A549 (cell line): ENCODE results near the gene TRNAU1AP. TPM values are rescaled to one million over a fixed set of nuclear protein-coding genes. Genes with fewer than 3 reads are reported as not detected.
"Not testable (repeated sequence)": the region's sequence is repeated elsewhere in the genome, so short reads cannot be mapped to it uniquely, and the experiment has no call there.

Experiments
- ATAC-seq, 2 experiments: fragments of 200-7000 bp in 1 of 2; fragments of >200 bp in 1 of 2; cut with Nextera tagmentation in 1 of 2; cut with Tn5 transposase in 1 of 2; 3 replicates each; pipeline versions ENCODE4 v1.8.0 to v1.9.1; 2018 to 2020; ENCODE audit warnings: mild to moderate bottlenecking in 1 of 2, moderate library complexity in 1 of 2
- CTCF ChIA-PET: fragments of 300-600 bp; sonication (Branson Sonifier 250); formaldehyde crosslinking; extraction: SDS; loops from one replicate; lab custom pipeline; 2021; ENCODE audit warnings: antibody characterized with exemption, inconsistent platforms; lab: Yijun Ruan, JAX
- POLR2A ChIA-PET: fragments of 350-600 bp; formaldehyde crosslinking; extraction: SDS; loops from one replicate; lab custom pipeline; 2021; ENCODE audit warnings: antibody characterized with exemption, inconsistent platforms; lab: Yijun Ruan, JAX
- DNase-seq, 2 experiments: peaks; one replicate each; pipeline versions ENCODE4 v3.0.0 to v3.0.0-alpha.2; 2011 to 2016; ENCODE audit warnings: low read depth in 1 of 2, low spot score in 1 of 2
- FAIRE-seq: peaks from 2 replicates; lab custom pipeline; 2011; peaks lifted over from hg19 to GRCh38; lab: Jason Lieb, UNC
- H3K27ac ChIP-seq, 2 experiments: fragments of >200 bp; sonication (Bioruptor Twin); formaldehyde crosslinking; 3 replicates each; pipeline ENCODE4 v1.5.1; 2016 to 2017
- H3K4me1 ChIP-seq: fragments of >200 bp; sonication (Bioruptor Twin); formaldehyde crosslinking; 3 replicates; pipeline ENCODE4 v1.6.1; 2016
- H3K4me2 ChIP-seq: fragments of >200 bp; sonication (Bioruptor Twin); formaldehyde crosslinking; 3 replicates; pipeline ENCODE4 v1.6.1; 2016
- H3K4me3 ChIP-seq: fragments of >200 bp; sonication (Bioruptor Twin); formaldehyde crosslinking; 3 replicates; pipeline ENCODE4 v1.5.1; 2016
- H3K9me3 ChIP-seq: fragments of >200 bp; sonication (Bioruptor Twin); formaldehyde crosslinking; 3 replicates; pipeline ENCODE4 v1.6.1; 2016
- BHLHE40 ChIP-seq: IDR thresholded peaks from 2 replicates; pipeline ENCODE4 v1.6.1; 2012; ENCODE audit warnings: low read depth, low read length, inconsistent platforms
- CBX2 ChIP-seq: fragments of 200-600 bp; sonication (generic); IDR thresholded peaks from 2 replicates; pipeline ENCODE4 v1.6.1; 2016; ENCODE audit warnings: low read depth, mild to moderate bottlenecking, borderline replicate concordance
- CBX8 ChIP-seq: fragments of 200-600 bp; sonication (generic); IDR thresholded peaks from 2 replicates; pipeline ENCODE4 v1.6.1; 2016
- CHD2 ChIP-seq: fragments of 150-350 bp; IDR thresholded peaks from 2 replicates; pipeline ENCODE4 v1.6.1; 2014; ENCODE audit warnings: low read length; ENCODE audit not compliant: partially characterized antibody
- GATA3 ChIP-seq: IDR thresholded peaks from 2 replicates; pipeline ENCODE4 v1.6.1; 2012; ENCODE audit warnings: borderline replicate concordance
- HOXB5 ChIP-seq: fragments of 250-450 bp; sonication (Bioruptor Pico); IDR thresholded peaks from 2 replicates; pipeline ENCODE4 v1.5.0; 2020; ENCODE audit warnings: mild to moderate bottlenecking, moderate library complexity
- JUN ChIP-seq, 2 experiments: fragments of >200 bp; sonication (Bioruptor Twin); formaldehyde crosslinking; IDR thresholded peaks; 2 replicates in 1 of 2; 3 replicates in 1 of 2; pipeline ENCODE4 v1.6.1; 2016 to 2017
- JUNB ChIP-seq: fragments of >200 bp; sonication (Bioruptor Twin); formaldehyde crosslinking; IDR thresholded peaks from 2 replicates; pipeline ENCODE4 v1.6.1; 2016
- MAFK ChIP-seq: fragments of 450-650 bp; IDR thresholded peaks from 2 replicates; pipeline ENCODE4 v1.6.1; 2014; ENCODE audit not compliant: partially characterized antibody
- MYC ChIP-seq: IDR thresholded peaks from 2 replicates; pipeline ENCODE4 v1.6.1; 2012; ENCODE audit warnings: mild to moderate bottlenecking, inconsistent platforms, low read length, improper control_type of control experiment, borderline replicate concordance
- TFCP2L1 ChIP-seq: fragments of 250-450 bp; sonication (Bioruptor Pico); IDR thresholded peaks from 2 replicates; pipeline ENCODE4 v1.5.0; 2021; ENCODE audit warnings: mild to moderate bottlenecking
- ZNF302 ChIP-seq: fragments of 250-450 bp; sonication (Bioruptor Pico); IDR thresholded peaks from 2 replicates; pipeline ENCODE4 v1.9.0; 2021; ENCODE audit warnings: inconsistent platforms, mild to moderate bottlenecking, moderate library complexity
- ZSCAN20 ChIP-seq: fragments of 250-450 bp; sonication (Bioruptor Pico); IDR thresholded peaks from 2 replicates; pipeline ENCODE4 v1.8.0; 2022; ENCODE audit warnings: mild to moderate bottlenecking, moderate library complexity
- WGBS: methylation state at CpG from one replicate; pipeline ENCODE4 v1.1.6; 2017; ENCODE audit errors: missing lambda C conversion rate; 5-methylcytosine and 5-hydroxymethylcytosine counted together
- polyA plus RNA-seq, 4 experiments: library from polyadenylated mRNA; depleted of rRNA in 3 of 4; stranded (reverse); fragments of >200 nt; fragmentation: RNase III in 1 of 4; extraction: RNeasy Plus Mini Kit Qiagen cat#74134 plus additional on column Dnase treatment in 1 of 4; gene quantifications; 2 replicates in 3 of 4; 3 replicates in 1 of 4; pipeline ENCODE4 v1.2.3, GENCODE V29; 2011 to 2017
- TF ChIP-seq, protein P1 (sequence below): IDR thresholded peaks from 2 replicates; pipeline ENCODE4 v1.6.1; 2012
- TF ChIP-seq, protein P2 (sequence below): fragments of 450-650 bp; IDR thresholded peaks from 2 replicates; pipeline ENCODE4 v1.6.1; 2014; ENCODE audit warnings: antibody characterized with exemption
- TF ChIP-seq, protein P3 (sequence below): IDR thresholded peaks from 2 replicates; pipeline ENCODE4 v1.6.1; 2012; ENCODE audit warnings: low read depth, borderline replicate concordance
- TF ChIP-seq, protein P4 (sequence below): fragments of 200-600 bp; sonication (generic); IDR thresholded peaks from 2 replicates; pipeline ENCODE4 v1.6.1; 2016; ENCODE audit warnings: antibody characterized with exemption, mild to moderate bottlenecking, moderate library complexity
- TF ChIP-seq, protein P5 (sequence below): fragments of 250-450 bp; sonication (Bioruptor Pico); IDR thresholded peaks from 2 replicates; pipeline ENCODE4 v1.5.0; 2021; ENCODE audit warnings: mild to moderate bottlenecking, moderate library complexity, borderline replicate concordance

Gene TRNAU1AP
- polyA plus RNA-seq, 2 of the 4 experiments (the other 2 are of a cell fraction), result 14.5 to 23.8 TPM

DNA sequence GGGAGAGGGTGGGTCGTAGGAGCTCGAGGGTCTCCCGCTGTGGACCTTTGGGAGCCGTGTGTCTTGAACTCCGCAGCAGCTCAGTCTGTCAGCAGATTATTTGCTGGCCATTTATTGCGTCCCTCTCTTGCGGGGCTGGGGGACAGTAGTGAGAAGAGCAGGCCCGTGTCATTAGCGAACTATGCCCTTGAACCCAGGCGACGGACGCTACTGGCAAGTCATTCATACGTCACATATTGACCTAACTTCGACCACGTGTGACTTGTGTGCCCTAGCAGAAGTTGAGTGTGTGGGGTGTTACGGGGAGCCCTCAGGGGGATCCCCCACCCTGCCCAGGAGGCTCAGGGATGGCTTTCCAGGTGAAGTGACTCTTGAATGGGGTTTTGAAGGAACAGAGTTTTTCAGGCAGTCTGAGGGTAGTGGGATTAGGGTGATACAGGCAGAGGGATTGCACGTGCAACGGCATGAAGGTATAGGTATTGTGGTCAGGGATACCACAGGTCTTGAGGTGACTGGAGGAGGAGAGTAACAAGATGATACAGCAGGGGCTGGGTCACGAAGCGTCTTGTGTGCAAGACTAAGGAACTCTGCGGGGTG, 34.0 kb upstream of the TRNAU1AP start:
- TF ChIP-seq, protein P1, sequence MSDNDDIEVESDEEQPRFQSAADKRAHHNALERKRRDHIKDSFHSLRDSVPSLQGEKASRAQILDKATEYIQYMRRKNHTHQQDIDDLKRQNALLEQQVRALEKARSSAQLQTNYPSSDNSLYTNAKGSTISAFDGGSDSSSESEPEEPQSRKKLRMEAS, result peak; percentile 81
- no peak for TF ChIP-seq MYC
- no peak for TF ChIP-seq CBX8
- TF ChIP-seq, protein P2, sequence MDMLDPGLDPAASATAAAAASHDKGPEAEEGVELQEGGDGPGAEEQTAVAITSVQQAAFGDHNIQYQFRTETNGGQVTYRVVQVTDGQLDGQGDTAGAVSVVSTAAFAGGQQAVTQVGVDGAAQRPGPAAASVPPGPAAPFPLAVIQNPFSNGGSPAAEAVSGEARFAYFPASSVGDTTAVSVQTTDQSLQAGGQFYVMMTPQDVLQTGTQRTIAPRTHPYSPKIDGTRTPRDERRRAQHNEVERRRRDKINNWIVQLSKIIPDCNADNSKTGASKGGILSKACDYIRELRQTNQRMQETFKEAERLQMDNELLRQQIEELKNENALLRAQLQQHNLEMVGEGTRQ, result peak; percentile 40; the same call in 1 of the 2 replicates
- Histone ChIP-seq H3K4me1 (peaks cover 34% of the 10 kb centered on the region), H3K4me3 (peak overlapping the region; percentile 79), H3K4me2 (peak overlapping the region; percentile 91), H3K27ac (peak overlapping the region; percentile 95 to 97), H3K9me3 (no peaks in the 10 kb centered on the region)
- DNase-seq (peak in 1 of 2 experiments; percentile 68), ATAC-seq (0 out of 6 replicates have a peak, but pooled peaks of 1 of the 2 experiments have one; percentile 1), FAIRE-seq (no peak)
- WGBS, result 14% methylated on average over 17 of the region's 21 CpGs
- ChIA-PET CTCF (interaction anchor here (0.6 to 5.8 kb wide), 15 partner anchors 13 to 355 kb away, joined by 3 to 48 read pairs (median 3); no protein-coding TSS in a partner anchor), POLR2A (interaction anchor here (0.6 to 3.0 kb wide), 3 partner anchors 34 to 84 kb away, joined by 3 to 19 read pairs (median 4); partner anchors contain the start of gene TRNAU1AP)

DNA sequence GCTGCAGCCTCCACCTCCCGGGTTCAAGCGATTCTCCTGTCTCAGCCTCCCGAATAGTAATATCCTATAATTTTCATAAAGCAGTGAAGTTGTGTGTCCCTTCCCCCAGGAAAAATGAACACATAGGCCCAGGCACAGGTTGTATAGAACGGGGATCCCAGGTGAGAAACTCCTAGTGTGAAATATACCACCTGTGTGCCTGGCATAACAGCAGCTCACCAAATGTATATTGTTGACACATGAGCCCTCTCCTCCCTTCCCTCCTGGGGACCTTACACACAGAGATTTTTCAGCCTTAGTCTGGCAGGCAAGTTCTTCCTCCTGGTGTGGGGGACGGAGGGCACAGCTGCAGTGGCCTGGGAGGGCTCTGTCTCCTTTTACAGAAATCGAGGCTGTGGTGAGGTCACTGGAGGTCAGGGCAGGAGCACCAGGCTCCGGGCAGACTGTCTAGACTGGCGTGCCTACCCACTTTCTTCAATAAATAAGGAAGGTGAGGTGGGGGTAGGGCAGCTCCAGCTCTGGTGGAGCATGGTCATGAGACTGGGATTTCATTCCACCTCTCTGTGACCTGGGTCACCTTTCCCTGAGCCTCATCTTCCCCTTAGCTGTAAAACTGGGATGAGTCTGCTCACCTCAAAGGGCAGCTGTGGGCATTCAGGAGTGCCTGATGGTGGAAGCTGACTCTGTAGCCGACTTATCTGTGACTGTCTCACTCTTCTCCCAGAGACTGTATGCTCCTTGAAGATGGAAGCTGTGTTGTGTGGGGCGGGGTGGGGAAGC, 32.7 kb upstream of the TRNAU1AP start:
- DNase-seq (no peak), ATAC-seq (no peak), FAIRE-seq (no peak)
- ChIA-PET POLR2A (no interaction called here), CTCF (interaction anchor here (0.7 to 5.8 kb wide), 2 partner anchors 83 to 118 kb away, joined by 3 to 48 read pairs; no protein-coding TSS in a partner anchor)
- Histone ChIP-seq H3K9me3 (no peaks in the 10 kb centered on the region), H3K4me2 (peak overlapping the region; percentile 91; the same call in 1 of the 3 replicates), H3K4me1 (peaks cover 34% of the 10 kb centered on the region), H3K27ac (peak overlapping the region in 1 of 2 experiments; percentile 65; a peak in 3 of 6 replicates), H3K4me3 (no peak overlapping the region)
- TF ChIP-seq MYC (no peak), JUN (IDR thresholded peaks at IDR 0.05) (no peak), CBX2 (no peak), JUNB (no peak), ZSCAN20 (no peak), MAFK (no peak), HOXB5 (CRISPR knock-in tag) (no peak), CHD2 (no peak), BHLHE40 (no peak), ZNF302 (CRISPR knock-in tag) (no peak), TFCP2L1 (CRISPR knock-in tag) (no peak), GATA3 (no peak)
- TF ChIP-seq, protein P3, sequence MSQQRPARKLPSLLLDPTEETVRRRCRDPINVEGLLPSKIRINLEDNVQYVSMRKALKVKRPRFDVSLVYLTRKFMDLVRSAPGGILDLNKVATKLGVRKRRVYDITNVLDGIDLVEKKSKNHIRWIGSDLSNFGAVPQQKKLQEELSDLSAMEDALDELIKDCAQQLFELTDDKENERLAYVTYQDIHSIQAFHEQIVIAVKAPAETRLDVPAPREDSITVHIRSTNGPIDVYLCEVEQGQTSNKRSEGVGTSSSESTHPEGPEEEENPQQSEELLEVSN, result no peak
- TF ChIP-seq, protein P4, sequence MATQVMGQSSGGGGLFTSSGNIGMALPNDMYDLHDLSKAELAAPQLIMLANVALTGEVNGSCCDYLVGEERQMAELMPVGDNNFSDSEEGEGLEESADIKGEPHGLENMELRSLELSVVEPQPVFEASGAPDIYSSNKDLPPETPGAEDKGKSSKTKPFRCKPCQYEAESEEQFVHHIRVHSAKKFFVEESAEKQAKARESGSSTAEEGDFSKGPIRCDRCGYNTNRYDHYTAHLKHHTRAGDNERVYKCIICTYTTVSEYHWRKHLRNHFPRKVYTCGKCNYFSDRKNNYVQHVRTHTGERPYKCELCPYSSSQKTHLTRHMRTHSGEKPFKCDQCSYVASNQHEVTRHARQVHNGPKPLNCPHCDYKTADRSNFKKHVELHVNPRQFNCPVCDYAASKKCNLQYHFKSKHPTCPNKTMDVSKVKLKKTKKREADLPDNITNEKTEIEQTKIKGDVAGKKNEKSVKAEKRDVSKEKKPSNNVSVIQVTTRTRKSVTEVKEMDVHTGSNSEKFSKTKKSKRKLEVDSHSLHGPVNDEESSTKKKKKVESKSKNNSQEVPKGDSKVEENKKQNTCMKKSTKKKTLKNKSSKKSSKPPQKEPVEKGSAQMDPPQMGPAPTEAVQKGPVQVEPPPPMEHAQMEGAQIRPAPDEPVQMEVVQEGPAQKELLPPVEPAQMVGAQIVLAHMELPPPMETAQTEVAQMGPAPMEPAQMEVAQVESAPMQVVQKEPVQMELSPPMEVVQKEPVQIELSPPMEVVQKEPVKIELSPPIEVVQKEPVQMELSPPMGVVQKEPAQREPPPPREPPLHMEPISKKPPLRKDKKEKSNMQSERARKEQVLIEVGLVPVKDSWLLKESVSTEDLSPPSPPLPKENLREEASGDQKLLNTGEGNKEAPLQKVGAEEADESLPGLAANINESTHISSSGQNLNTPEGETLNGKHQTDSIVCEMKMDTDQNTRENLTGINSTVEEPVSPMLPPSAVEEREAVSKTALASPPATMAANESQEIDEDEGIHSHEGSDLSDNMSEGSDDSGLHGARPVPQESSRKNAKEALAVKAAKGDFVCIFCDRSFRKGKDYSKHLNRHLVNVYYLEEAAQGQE, result no peak
- TF ChIP-seq, protein P5, sequence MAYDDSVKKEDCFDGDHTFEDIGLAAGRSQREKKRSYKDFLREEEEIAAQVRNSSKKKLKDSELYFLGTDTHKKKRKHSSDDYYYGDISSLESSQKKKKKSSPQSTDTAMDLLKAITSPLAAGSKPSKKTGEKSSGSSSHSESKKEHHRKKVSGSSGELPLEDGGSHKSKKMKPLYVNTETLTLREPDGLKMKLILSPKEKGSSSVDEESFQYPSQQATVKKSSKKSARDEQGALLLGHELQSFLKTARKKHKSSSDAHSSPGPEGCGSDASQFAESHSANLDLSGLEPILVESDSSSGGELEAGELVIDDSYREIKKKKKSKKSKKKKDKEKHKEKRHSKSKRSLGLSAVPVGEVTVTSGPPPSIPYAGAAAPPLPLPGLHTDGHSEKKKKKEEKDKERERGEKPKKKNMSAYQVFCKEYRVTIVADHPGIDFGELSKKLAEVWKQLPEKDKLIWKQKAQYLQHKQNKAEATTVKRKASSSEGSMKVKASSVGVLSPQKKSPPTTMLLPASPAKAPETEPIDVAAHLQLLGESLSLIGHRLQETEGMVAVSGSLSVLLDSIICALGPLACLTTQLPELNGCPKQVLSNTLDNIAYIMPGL, result no peak
- WGBS, result 82% methylated on average over 8 of the region's 10 CpGs

DNA sequence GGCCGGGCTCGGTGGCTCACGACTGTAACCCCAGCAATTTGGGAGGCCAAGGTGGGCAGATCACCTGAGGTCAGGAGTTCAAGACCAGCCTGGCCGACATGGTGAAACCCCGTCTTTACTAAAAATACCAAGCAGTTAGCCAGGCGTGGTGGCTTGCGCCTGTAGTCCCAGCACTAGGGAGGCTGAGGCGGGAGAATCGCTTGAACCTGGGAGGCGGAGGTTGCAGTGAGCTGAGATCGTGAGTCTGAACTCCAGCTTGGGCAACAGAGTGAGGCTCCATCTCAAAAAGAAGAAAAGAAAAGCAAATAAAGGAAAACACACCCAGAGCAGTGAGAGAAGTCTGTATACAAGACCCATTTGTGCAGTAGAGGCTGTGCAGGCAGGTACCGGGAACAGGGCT, 32.1 kb upstream of the TRNAU1AP start:
- ATAC-seq, H3K4me3 ChIP-seq, FAIRE-seq, DNase-seq, H3K9me3 ChIP-seq, H3K4me2 ChIP-seq: not testable (repeated sequence)
- H3K4me1 ChIP-seq, result peaks cover 38% of the 10 kb centered on the region
- ChIA-PET CTCF (interaction anchor here (5.8 kb wide), 1 partner anchor 82 kb away, joined by 48 read pairs; no protein-coding TSS in a partner anchor), POLR2A (interaction anchor here (0.5 kb wide), 1 partner anchor 126 kb away, joined by 3 read pairs; no protein-coding TSS in a partner anchor)
- WGBS, result 89% methylated on average over 10 of the region's 12 CpGs
- H3K27ac ChIP-seq, result peak overlapping the region in 1 of 2 experiments; percentile 65; a peak in 1 of 6 replicates
